ENCODE results near the gene STPG1.

DNA sequence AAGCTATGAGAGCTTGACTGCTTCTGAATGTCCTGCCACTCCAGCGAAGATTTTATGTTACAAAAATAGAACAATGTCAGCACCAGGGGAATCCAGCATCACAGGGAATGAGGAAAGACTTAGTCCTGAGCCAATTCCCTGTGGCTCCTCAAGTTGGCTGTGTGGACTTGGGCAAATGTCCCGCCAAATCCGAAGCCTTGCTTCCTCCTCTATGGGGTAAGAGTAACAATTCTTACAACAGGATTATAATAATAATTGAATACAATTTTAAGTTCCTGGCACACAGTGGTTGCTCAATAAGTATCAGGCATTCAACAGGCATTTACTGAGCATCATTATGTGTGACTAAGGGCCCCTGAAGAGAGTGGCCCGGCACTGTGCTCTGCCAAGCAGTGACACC is 44.4 kb downstream of the STPG1 start:
- TF ChIP-seq, protein P1, sequence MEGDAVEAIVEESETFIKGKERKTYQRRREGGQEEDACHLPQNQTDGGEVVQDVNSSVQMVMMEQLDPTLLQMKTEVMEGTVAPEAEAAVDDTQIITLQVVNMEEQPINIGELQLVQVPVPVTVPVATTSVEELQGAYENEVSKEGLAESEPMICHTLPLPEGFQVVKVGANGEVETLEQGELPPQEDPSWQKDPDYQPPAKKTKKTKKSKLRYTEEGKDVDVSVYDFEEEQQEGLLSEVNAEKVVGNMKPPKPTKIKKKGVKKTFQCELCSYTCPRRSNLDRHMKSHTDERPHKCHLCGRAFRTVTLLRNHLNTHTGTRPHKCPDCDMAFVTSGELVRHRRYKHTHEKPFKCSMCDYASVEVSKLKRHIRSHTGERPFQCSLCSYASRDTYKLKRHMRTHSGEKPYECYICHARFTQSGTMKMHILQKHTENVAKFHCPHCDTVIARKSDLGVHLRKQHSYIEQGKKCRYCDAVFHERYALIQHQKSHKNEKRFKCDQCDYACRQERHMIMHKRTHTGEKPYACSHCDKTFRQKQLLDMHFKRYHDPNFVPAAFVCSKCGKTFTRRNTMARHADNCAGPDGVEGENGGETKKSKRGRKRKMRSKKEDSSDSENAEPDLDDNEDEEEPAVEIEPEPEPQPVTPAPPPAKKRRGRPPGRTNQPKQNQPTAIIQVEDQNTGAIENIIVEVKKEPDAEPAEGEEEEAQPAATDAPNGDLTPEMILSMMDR (IDR thresholded peaks at IDR 0.05) = no peak
- no peak for TF ChIP-seq POLR2A (IDR thresholded peaks at IDR 0.05)

Data from testis (tissue), 2 donors.